ENCODE results near the gene OMP.
"Not testable (repeated sequence)": the region's sequence is repeated elsewhere in the genome, so short reads cannot be mapped to it uniquely, and the experiment has no call there.

Gene OMP

DNA sequence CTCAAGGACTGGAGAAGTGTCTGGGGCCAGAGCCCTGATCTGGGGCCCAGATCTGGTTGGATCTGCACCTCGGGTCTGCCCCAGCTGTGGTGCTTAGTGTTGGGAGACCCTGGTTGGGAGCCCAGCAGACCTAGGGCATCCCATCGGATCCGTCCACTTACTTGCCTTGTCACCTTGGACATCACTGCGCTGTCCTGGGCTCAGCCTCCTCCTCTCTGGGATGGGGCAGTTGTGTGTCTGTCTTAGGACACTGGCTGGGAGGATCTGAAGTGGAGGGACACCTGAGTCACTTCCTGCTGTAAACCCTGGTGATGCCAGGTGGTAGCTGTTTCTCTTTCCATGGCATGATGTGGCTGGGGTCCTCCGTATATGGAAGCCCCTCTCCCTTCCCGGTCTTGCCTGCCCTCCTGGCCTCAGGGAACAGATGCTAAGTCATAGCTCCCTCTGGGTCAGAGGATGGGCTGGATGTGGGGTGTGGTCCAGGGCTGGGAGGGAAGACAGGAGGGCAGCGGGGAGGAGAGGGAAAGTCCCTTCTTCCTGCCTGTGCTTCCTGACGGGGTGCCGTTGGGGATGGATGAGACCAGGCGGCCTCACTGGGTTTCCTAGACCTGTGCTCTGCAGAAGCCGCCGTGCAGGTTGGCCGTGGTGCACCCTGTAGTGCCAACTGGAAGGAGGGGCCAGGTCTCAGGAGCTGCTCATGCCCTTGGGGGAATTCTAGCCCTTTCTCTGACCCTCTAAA, 12.1 kb upstream of the OMP start:
- Mint-ChIP-seq H3K4me1 (peaks cover 17% of the 10 kb centered on the region), H3K27ac (peak overlapping the region in 1 of 2 donors; percentile 48), H3K9me3 (no peaks in the 10 kb centered on the region), H3K4me3 (no peak overlapping the region), H3K27me3 (no peaks in the 10 kb centered on the region)
- DNase-seq (no peak), ATAC-seq (peak; percentile 13)

GRCh38 chr11:77091146-77091940, 11.3 kb upstream of the OMP start:
- peaks cover 17% of the 10 kb centered on the region for H3K4me1 Mint-ChIP-seq
- H3K4me3 Mint-ChIP-seq: no peak overlapping the region
- peak; percentile 87 for ATAC-seq
- DNase-seq: peak; percentile 74 to 81
- H3K27me3 Mint-ChIP-seq: no peaks in the 10 kb centered on the region
- no peaks in the 10 kb centered on the region for H3K9me3 Mint-ChIP-seq
- peak overlapping the region in 1 of 2 donors; percentile 76 for H3K27ac Mint-ChIP-seq

DNA sequence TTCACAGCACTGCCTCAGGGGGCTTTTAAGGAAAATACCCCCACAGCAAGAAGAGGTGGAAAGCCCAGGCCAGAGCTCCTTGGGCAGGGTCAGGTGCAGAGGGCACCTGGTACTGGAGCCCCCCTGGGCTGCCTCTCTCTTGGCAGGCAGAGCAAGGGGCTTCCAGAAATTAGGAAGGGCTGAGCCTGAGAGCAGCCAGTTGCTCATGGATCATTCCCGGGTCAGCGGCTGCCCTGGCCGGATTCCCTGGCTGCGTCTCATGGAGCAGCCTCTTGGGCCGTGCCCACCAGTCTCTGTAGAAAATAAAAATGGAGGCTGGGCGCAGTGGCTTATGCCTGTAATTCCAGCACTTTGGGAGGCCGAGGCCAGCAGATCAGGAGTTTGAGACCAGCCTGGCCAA, 10.3 kb upstream of the OMP start:
- no peak overlapping the region for H3K27ac Mint-ChIP-seq
- peaks cover 11% of the 10 kb centered on the region for H3K4me1 Mint-ChIP-seq
- no peak overlapping the region for H3K4me3 Mint-ChIP-seq
- H3K9me3 Mint-ChIP-seq: no peaks in the 10 kb centered on the region
- no peaks in the 10 kb centered on the region for H3K27me3 Mint-ChIP-seq
- DNase-seq (no peak), ATAC-seq (no peak)

DNA sequence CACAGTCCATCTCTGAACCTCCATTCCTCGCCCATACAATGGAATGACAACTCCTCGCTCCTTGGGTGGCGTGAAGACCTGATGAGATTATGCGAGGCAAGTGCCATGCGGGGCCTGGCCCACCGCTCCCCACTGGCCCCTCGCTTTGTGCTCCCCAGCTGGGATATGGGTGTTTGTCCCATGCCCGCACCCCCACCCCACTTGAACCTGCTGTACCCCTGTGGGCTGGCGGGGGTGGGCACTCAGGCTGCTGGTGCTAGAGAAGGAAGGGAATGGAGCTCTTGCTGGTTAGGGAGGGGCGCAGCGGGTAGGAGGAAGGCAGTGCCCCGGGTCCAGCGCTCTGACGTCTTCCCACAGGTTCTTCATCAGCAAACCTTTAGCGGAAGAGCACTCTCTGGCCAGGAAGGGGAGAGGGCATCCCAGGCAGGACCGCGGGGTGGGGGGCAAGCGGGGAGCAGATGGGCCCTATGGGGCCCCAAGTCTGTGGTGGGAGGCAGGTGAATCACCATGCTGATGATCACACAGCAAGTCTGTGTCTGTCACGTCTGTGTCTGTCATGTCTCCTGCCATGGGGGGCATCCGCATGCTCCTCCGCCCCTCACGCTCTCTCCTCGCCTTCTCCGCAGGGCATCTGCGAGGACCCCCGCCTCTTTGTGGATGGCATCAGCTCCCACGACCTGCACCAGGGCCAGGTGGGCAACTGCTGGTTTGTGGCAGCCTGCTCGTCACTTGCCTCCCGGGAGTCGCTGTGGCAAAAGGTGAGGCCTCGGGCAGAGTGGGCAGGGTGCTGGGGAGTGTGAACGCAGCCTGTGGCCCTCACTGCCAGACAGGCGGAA, 9.4 kb upstream of the OMP start:
- H3K9me3 Mint-ChIP-seq: no peaks in the 10 kb centered on the region
- no peak for ATAC-seq
- H3K4me3 Mint-ChIP-seq: no peak overlapping the region
- H3K4me1 Mint-ChIP-seq: peaks cover 11% of the 10 kb centered on the region
- DNase-seq: no peak
- H3K27ac Mint-ChIP-seq: no peak overlapping the region
- no peaks in the 10 kb centered on the region for H3K27me3 Mint-ChIP-seq

- Mint-ChIP-seq H3K4me3 (no peak overlapping the region), H3K4me1 (peaks cover 11% of the 10 kb centered on the region), H3K9me3 (no peaks in the 10 kb centered on the region), H3K27me3 (no peaks in the 10 kb centered on the region), H3K27ac (peak overlapping the region in 1 of 2 donors; percentile 63)
- no peak for ATAC-seq
- no peak for DNase-seq
Measured at GRCh38 chr11:77093987-77094840, 8.4 kb upstream of the OMP start.

- no peak for ATAC-seq
- Mint-ChIP-seq H3K4me3 (no peak overlapping the region), H3K27me3 (no peaks in the 10 kb centered on the region), H3K27ac (peak overlapping the region in 1 of 2 donors; percentile 67), H3K4me1 (peaks cover 11% of the 10 kb centered on the region), H3K9me3 (no peaks in the 10 kb centered on the region)
- DNase-seq: no peak
Measured at GRCh38 chr11:77094841-77095365, 7.7 kb upstream of the OMP start.

DNA sequence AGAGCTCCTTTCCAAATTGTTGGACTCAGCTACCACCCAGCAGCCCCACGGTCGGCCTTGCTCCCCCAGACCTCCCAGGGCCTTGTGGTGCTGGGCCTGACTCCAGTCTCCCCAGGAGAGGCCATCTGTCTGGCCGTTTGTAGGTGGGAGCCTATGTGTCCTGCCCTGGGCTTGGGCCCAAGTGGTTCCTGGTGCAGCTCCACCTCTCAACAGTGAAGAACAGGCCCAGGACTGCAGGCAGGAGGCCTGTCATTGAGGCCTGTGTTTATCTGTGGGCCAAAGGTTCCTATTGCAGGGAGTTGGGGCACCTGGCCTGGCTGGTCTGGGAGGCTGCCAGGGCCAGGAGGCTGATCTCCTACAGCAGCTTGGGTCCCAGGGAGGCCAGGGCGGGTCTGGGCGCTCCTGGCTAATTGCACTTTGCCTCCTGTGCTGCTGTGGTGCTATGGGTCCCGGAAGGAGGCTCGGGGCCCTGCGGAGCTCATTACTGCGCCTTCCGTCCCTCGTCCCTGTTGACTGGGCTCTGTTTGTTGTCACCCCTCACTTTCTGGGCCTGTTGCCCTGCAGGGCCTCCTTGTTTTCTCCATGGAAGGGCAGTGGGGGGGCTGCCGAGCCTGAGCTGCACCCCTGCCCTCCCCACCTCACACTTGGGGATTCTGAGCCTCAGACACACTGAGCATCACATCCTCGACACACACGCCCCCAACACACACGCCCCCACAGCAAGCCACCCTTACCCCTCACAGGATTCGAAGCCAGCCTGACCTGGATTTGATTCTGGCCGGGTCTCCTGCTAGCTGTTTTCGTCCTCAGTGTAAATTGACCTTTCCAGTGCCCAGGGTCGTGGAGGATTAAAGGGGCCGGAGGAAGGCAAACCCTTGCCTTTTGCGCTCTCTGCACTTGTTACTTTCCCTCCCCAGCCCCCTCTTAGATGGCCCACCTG, 6.8 kb upstream of the OMP start:
- no peaks in the 10 kb centered on the region for H3K27me3 Mint-ChIP-seq
- no peak overlapping the region for H3K4me3 Mint-ChIP-seq
- peaks cover 6% of the 10 kb centered on the region for H3K4me1 Mint-ChIP-seq
- no peaks in the 10 kb centered on the region for H3K9me3 Mint-ChIP-seq
- DNase-seq: no peak
- no peak overlapping the region for H3K27ac Mint-ChIP-seq
- ATAC-seq: no peak

DNA sequence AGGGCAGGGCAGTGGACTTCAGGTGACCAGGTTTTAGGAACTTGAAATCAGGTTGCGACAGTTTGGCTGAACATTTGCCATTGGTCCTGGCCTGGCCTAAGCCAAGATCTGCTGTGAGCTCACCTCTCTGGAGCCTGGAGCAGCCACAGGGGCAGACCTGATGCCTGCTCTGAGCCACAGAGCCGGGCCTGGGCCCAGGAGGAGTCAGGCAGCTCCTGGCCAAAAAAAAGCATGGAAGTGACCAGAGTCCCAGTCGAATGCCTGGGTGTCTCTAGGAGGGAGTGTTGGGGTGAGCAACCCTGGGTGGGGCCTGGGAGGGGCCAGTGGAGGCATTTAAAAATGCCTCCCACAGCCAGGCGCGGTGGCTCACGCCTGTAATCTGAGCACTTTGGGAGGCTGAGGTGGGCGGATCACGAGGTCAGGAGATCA, 6.0 kb upstream of the OMP start:
- Mint-ChIP-seq H3K27ac (no peak overlapping the region), H3K27me3 (no peaks in the 10 kb centered on the region), H3K9me3 (no peaks in the 10 kb centered on the region), H3K4me1 (no peaks in the 10 kb centered on the region), H3K4me3 (no peak overlapping the region)
- DNase-seq (no peak), ATAC-seq (no peak)

GRCh38 chr11:77097180-77097579, 5.5 kb upstream of the OMP start:
- not testable (repeated sequence) for H3K4me3 Mint-ChIP-seq, DNase-seq, ATAC-seq, H3K9me3 Mint-ChIP-seq, H3K27me3 Mint-ChIP-seq, H3K27ac Mint-ChIP-seq, H3K4me1 Mint-ChIP-seq

DNA sequence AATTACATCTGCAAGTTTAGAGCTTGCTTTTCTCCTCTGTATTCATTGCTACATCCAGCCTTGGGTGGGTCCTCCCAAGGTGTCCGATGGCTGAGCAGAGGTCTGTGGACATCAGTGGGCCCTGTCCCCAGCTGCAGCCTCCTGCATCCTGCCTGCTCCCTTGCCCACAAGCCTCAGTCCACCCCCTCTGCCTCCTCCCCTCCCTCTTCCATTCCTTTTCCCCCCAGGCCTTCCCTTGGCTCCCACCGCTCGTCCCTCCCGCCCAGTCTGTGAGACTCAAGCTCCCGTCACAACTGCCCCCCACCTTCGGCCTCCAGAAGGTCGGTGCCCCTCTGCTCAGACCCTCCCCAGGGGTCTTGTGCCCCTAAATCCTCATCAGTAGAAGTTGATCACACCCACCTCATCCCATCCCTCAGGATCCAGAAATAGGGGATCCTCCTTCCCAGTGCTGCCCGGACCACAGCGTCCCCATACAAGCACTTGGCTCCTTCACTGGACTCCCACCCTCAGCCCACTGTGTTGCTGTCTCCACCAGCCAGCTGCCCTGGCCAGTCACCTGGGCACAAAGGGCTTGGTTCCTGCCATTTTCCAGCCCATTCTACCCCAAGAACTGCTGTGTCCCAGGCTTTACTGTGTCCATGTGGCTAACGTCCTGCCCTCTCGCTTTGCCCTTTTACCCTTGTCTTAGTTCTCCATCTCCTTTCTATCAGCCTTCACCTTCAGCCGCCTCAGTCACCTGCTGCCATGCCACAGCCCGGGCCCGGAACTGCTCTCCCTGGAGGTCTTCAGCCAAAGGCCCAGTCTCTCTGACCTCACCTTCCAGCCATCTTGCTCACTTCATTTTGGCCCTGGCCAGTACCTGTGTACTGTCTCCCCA, 2.2 kb upstream of the OMP start:
- no peaks in the 10 kb centered on the region for H3K4me1 Mint-ChIP-seq
- H3K9me3 Mint-ChIP-seq: no peaks in the 10 kb centered on the region
- H3K4me3 Mint-ChIP-seq: no peak overlapping the region
- ATAC-seq (no peak), DNase-seq (no peak)
- H3K27me3 Mint-ChIP-seq: no peaks in the 10 kb centered on the region
- peak overlapping the region in 1 of 2 donors; percentile 54 for H3K27ac Mint-ChIP-seq

DNA sequence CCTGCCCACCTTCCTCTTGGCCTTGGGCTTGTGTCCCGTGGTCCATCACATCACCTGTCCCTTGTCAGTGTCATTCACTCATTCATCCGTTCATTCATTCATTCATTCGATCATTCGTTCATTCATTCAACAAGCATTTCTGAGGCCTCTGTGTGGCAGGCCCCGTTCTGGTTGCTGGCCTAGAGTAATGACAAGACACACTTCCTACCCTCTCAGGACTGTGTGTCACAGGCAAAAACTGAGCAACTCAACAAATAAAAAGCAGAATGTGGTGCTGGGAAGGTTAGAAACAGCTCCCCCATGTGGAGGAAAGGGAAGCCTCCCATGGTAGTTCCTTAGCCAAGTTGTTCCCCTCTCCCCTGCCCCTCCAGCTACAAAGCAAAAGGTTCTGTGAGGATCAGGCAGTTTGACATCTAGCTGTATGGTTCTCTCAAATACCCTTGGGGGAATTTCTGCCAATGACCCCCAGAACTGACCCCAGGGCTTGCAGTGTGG, 1.6 kb upstream of the OMP start:
- Mint-ChIP-seq H3K9me3 (no peaks in the 10 kb centered on the region), H3K27me3 (no peaks in the 10 kb centered on the region), H3K27ac (no peak overlapping the region), H3K4me1 (no peaks in the 10 kb centered on the region), H3K4me3 (no peak overlapping the region)
- no peak for DNase-seq
- ATAC-seq: no peak

GRCh38 chr11:77103319-77103718, 679 bp downstream of the OMP start:
- Mint-ChIP-seq H3K4me3 (no peak overlapping the region), H3K27me3 (no peaks in the 10 kb centered on the region), H3K9me3 (no peaks in the 10 kb centered on the region), H3K4me1 (no peaks in the 10 kb centered on the region), H3K27ac (peak overlapping the region; percentile 14 to 46)
- no peak for DNase-seq
- no peak for ATAC-seq

DNA sequence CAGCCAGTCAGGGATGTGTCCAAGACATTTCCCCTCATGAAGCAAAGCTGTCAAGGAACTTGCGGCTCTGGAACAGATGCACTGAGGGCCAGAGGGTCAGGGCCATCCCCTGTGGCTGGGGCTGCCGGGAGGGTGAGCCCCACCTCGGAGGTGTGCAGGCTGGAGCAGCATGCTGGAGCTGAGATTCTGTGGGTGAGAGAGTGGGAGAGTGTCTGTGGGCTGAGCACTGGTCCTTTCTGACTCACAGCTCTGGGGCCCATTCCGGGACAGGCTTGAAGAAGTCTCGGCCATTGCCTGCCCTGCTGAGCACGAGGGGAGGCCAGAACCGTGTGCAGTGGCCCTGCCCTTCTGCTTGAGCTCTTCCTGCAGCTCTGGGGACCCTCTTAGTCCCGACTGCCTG, 2.1 kb downstream of the OMP start:
- Mint-ChIP-seq H3K9me3 (no peaks in the 10 kb centered on the region), H3K27ac (no peak overlapping the region), H3K4me1 (no peaks in the 10 kb centered on the region), H3K4me3 (no peak overlapping the region), H3K27me3 (no peaks in the 10 kb centered on the region)
- DNase-seq: no peak
- no peak for ATAC-seq

All from stimulated activated naive CD8-positive, alpha-beta T cell treated with anti-CD3 and anti-CD28 coated beads, Interleukin-15, amount 100 ng/mL, for 72 hours (primary cell).